CD4-positive, alpha-beta T cell treated with Interleukin-15 for 1 hour (primary cell): ENCODE results near the gene SNED1.

Experiments used
- DNase-seq: peaks from one replicate; pipeline ENCODE4 v3.0.0-alpha.2; 2020

The SNED1 gene

DNA sequence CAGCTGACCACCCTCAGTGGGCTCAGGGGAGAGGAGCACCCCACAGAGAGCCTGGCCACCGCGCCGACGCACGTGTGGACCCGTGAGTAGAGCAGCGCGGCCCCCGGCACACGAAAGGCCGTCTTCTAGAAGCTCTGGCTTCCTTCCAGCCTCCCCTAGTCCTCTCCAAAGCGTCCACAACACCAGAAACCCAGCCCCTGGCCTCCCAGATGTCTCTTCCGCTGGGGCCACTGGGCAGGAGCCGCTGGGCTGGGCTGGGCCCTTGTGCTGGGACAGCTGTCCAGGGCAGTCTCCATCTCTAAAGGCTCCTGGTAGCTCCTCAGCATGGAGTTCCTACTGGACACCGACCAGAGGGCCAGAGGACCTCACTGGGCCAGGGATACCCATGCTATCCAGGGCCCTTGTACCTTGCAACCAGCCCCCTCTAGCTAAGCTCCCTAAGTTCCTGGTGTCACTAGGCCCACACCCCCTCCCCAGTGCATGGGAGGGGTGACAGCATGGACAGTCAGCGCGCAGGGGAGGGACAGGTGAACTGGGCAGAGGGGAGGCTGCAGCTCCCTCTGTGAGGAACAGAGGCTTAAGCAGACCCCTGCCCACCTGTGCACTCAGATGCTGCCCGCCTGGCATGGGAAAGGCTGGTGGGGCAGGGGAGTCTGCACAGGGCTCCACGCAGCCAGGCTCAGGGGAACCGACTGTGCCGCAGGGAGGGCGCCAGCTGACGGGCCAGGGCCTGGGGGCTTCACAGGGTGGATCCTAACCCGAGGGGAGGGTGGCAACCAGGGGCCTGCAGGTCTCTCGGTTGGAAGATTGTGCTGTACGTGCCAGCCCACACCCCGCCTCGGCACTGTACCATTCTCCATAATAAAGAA, 70.8 kb downstream of the SNED1 start:
- no peak for DNase-seq

DNA sequence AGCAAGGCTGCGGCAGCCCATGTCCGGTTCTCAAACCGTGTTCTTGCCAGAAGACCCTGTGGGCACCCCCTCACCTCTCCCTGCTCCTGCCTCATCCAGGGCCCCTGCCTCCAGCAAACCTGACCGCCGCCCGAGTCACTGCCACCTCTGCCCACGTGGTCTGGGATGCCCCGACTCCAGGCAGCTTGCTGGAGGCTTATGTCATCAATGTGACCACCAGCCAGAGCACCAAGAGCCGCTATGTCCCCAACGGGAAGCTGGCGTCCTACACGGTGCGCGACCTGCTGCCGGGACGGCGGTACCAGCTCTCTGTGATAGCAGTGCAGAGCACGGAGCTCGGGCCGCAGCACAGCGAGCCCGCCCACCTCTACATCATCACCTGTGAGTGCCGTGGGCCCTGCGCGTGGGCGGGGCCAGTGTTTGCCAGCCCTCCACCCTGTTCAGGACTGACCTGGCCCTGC, 71.4 kb downstream of the SNED1 start:
- no peak for DNase-seq

DNA sequence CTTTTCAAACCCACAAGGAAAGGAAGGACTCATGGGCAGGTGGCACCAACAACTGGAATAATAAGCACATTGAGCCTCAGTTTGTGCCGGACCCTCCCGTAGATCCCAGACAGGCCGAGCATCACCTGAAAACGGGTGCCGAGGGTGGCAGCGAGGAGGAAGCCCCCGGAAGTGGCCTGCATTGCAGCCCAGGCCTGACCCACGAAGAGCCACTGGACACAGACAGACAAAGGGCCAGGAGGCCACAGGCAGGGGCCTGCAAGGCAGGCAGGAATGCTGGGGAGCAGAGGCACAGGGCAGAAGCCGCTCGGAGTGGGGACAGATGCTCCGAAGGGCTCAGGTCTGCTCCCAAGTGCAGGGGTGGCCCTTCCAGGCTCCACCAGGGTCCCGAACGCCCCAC, 71.9 kb downstream of the SNED1 start:
- no peak for DNase-seq

DNA sequence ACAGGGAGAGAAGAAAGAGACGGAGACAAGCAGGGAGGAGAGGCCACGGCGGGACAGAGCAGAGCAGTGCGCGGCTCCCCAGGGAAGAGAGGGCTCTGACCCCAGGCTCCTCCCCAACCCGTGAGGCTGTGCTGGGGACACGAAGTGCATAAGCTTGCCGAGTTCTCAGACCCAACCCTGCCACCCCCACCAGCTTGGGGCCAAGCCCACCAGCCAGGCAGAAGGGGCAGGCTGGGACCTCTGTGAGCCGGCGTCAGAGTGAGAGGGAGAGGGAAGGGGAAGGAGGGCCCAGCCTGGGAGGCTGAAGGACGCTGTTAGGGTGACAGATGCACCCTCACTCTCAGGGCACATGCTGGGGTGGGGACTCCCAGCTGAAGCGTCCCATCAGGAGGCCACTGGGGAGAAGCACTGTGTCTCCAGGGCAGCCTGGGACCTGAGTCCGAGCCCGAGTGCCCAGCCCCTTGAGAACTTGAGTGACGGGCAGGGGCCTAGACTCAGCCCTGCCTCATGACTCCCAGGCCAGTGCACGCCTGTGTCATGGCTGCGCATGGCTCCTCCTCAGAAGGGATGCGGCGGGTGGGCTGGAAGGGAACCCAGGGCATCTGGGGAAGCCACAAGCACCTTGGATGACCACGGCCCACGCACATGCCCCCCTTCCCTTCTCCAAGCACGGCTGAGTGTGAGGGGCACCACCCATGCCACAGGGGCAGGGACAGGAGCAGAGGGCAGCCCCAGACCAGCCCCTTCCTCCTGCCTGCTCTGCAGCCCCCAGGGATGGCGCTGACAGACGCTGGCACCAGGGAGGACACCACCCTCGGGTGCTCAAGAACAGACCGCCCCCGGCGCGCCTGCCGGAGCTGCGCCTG, 72.6 kb downstream of the SNED1 start:
- no peak for DNase-seq

DNA sequence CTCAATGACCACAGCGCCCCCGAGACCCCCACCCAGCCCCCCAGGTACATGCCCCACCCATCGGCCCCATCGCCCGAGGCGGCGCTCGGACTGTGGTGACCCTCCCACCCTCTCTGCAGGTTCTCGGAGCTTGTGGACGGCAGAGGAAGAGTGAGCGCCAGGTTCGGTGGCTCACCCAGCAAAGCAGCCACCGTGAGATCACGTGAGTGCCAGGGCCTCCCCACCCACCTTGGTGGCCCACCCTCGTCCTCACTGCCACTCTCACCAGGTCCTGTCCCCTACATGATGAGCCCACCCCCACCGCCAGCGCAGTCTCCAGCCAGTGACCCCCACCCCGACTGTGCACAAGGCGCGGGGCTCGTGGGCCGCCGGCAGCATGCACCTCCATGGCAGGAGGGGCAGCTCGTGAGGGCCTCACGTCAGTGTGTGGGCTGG, 73.3 kb downstream of the SNED1 start:
- no peak for DNase-seq

DNA sequence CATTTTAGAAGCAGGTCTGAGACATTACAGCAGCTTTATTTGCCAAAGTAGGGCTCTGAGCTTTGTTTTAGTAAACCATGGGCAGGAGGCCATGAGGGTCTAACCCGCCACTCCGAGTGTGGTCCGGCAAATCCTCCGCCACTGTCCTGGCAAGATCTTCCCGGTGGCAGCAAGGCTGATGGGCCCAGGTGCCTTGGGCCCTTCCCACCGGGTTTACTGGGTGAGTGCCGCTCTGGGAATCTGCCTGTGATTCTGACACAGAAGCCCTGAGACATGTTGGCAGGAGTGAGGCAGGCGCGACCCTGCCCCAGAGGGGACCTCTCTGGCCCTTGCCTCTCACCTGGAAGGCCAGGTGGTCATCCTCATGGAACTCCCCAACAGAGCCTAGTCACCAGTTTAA, 73.7 kb downstream of the SNED1 start:
- DNase-seq, result no peak

DNA sequence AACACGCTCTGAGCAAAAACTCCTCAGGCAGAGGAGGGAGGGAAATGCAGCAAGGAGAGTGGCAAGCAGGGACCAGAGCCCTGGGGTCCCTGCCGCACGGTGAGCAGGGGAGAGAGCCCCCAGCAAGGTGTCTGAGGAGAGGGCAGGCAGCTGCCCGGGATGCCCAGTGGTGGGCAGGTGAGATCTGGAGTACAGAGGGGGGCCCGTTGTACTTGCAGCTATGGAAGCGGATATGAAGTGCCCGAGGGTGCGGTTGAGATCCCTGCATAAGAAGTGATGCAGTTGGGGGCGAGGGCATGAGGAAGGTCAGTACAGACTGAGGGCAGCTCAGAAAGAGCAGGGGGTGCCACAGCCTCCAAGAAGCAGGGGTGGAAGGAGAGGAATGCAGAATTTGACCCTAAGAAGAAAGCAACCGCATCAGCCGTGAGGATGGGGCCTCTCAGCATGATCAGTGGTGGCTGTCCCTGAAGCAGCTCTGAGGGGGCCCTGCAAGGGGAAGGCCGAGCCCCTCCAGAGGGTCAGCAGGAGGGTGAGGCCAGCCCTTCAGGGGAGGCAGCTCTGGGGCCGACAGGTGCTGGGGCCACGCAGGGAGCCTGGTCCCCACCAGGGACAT, 74.2 kb downstream of the SNED1 start:
- DNase-seq, result no peak

DNA sequence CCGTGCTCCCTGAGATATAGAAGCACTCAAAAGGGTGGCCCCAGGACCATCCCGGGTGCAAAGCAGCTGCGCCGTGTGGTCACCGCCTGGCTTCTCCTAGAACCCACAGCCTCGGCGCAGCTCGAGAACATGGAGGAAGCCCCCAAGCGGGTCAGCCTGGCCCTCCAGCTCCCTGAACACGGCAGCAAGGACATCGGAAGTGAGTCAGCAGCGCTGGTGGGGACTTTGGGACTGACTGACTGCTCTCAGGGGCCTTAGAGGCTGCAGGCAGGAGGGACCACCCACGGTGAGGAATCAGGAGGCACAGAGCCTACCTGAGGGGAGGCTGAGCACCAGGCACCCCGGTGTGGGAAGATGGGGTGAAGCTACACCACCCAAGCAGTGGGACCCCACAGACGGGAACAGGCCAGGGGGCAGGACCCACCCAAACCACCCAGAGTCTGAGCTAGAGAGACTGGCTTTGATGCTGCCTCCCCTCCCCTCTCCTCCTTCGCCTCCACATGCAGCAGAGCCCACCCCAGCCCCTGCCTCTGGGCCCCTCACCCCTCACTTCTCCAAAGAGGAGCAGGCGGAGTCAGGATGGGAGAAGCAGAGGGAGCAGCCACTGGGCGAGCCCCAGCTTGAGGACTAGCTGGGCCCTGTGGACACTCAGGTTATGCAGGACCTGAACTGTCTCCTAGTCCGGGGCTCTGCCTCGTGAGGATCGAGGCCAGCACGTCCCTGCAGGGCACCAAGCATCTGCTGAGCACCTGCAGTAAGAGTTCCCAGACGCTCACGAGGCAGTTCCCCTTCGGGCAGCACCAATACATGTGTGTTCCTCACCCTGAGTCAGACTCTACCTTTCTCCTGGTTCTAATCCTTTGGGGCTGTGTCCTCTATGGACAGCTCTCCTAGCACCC, 75.0 kb downstream of the SNED1 start:
- no peak for DNase-seq

DNA sequence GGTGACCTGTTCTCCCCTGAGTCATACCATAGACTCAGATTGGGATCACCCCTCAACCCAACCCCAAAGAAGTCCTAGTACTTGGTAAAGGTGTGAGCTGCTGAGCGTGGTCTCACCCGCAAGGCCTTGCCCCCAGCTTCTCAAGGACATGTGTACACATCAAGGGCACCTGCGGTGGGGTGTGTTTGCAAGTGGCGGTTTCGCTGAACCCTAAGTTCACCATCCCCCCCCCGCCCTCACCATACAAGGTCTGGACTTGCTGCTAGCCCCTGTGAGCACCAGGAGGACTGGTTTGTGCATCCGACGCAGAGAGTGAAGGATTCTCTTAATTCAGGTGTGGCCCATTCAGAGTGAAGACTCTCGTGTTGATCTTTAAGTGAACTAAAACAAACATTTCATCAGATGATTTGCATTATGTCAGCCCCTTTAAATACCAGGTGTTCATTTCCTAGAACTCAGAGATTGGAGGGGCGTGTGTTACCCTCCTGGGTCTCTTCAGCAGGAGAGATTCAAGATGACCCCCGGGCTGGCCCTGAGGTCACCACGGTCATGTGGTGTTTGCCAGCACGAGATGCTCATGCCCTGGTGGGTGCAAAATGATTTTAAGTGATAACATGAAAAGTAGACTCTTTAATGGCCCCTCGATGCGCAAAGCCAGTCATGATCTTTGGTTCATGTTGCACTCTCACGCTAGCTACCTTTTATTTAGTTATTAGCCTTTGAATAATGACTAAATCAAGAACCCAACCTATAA, 75.8 kb downstream of the SNED1 start:
- DNase-seq, result no peak

DNA sequence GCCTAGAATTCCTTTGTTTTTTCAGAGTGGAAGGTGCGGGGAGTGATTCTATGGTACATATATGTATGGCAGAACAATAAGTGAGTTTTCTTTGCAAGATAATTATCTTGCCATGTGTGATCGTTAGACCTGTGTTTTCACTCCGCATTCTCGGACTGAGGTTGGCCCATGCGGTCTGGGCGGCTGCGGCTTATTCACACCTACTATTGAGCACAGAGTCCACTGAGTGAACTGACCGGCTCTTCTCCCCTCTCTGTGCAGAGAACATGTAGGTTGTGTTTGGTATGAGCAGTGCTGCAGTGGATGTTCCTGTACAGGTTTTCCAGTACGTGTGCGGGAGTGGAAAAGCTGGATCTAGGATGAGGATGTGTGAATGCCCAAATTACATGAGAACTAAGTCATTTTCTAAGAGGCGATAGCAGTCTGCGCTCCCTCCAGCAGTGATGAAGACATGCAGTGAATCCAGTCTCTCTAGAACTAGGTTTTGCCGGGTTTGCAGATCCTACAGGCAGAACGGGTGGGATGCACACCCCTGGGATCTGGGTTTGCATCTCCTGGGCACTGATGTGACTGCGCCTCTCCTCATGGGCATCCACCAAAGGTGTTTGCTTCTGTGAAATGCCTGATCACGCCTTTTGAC, 76.6 kb downstream of the SNED1 start:
- DNase-seq, result no peak

DNA sequence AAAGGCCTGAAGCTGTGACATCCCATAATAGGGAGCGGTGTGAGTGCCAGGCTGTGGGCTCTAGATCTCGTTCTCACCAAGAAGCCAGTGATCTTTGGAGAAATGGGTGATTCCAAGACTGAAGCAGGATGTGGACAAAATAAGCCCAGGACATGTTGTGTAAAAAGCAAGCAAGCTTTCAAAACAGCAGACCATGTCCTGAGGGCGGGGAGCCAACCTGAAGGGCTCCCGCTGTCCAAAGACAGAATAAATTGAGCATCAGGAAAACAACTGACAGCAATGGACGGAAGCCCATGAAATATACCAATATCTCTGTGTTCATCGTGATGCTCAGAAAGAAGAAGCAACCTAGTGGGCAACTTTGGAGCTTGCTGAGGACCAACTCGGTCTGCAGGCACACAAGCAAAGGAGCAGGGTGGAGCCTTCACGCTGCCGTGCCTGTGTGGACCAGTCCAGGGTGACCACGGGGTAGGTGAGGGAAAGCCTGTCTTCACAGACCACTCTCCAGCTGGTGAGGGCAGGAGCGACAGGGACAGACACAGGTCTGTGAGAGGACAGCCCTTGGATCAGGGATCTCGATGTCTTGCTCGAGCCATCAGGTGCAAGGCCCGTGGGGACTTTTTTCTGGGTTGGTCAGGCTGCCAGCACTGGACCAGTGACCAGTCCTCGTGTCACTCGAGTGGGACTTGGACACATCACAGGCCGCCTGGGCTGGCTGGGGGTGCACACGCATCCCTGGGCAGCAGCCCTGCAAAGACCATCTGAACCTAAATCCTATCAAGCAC, 82.2 kb downstream of the SNED1 start:
- no peak for DNase-seq

DNA sequence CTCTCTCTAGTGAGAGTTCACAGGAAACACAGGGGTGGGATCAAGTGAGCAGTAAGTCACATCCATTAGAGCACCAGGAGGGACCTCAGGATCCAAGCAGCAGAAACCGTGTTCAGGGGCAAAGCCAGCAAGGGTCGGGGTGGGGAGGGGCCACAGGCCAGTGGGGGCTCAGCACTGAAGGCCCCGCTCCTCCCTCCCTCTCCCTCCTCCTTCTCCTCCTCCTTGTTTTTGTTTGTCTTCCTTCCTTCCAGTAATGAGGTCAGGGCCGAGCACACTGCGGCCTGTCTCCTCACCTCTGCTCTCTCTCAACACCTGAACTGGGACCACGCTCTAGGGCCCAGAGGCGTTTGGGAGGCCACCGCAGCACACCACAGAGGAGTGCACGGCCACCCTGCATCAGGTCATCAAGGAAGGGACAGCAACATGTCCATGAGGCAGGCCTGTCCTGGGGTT, 82.8 kb downstream of the SNED1 start:
- no peak for DNase-seq

DNA sequence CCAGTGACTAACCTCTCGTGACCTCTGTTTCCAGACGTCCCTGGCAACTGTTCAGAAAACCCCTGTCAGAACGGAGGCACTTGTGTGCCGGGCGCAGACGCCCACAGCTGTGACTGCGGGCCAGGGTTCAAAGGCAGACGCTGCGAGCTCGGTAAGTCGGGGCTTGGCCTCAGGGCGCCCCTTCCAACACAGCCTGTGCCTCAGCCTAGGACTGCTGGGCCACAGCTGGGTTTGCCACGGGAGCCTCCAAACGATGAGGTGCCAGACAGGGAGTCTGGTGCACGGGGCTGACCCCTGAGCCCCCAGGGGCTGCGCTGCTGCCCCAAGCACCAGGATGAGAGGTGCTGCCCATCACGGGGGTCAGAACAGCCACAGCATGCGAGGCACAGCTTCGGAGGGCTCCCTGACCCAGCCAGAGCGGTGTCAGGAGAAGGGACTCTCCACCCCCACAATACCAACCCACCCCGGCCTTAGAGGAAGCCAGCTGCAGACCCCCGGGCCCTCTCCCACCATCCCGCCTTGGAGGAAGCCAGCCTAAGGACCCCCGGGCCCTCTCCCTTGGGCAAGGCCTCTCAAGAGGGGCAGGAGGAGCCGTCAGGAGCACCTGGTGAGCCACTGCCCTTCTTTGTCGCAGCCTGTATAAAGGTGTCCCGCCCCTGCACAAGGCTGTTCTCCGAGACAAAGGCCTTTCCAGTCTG, 83.4 kb downstream of the SNED1 start:
- no peak for DNase-seq

DNA sequence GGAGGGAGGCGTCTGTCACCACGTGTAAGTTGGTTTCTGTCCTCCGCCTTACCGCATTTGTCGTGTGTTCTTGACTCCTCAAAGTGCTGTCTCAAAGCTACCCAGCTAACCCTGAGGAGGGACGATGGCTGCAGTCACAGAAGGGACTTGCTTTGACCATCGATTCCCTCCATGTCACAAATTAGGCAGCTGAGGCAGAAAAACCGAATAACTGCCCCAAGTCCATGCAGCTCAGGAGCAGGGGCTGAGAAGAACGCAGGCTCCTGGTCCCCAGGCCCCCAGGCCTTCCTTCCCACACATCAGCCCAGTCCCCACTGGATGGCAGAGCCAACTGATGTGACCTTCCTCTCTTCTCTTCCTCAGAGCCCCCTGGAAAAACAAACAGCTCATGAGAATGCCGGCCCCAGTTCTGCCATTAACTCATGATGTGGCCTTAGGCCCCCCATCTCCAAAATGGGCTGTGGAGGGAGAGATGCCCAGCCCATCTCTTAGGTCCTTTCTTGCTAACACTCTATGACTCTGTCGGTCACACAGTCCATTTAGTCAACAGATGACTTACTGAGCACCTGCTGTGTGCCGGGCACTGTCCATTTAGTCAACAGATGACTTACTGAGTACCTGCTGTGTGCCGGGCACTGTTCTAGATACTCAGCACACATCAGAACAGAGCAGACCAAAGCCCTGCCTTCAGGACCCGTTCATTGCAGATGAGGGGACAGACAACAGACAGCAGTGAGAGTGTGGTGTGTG, 84.1 kb downstream of the SNED1 start:
- DNase-seq, result no peak

DNA sequence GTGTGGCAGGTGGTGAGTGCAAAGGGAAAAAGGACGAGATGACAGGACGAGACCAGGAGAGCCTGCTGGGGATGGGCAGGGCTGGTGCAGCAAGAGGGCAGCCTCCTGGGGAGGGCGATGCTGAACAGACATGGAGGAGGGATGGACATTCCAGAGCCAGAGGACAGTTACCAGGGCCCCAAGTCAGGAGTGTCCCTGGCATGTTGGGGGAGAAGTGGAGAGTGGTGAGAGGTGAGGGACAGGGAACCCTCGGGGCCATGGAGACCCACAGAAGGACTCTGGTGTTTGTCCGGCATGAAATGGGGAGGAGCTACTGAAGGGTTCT, 84.6 kb downstream of the SNED1 start:
- no peak for DNase-seq

DNA sequence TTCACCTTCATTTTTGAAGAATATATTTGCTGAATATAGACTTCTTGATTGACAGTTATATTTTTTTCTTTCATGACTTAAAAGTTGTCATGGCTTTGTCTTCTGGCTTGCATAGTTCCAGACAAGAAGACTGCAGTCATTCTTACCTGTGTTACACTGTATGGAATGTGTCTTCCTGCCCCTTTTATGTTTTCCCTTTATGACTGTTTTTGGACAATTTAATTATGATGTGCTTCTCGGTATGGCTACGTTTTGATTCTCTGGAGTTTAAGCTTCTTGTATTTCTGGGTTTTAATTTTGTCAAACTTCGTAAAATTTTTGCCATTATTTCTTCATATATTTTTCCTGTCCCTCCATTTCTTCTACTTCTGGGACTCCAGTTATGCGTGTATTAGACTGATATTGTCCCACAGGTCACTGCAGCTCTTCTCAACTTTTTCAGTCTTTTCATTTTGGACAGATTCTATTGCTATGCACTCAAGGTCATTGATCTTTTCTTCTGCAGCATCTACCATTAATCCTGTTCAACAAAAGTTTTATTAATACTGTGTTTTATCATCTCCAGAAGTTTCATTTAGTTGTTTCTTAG, 86.5 kb downstream of the SNED1 start:
- no peak for DNase-seq

DNA sequence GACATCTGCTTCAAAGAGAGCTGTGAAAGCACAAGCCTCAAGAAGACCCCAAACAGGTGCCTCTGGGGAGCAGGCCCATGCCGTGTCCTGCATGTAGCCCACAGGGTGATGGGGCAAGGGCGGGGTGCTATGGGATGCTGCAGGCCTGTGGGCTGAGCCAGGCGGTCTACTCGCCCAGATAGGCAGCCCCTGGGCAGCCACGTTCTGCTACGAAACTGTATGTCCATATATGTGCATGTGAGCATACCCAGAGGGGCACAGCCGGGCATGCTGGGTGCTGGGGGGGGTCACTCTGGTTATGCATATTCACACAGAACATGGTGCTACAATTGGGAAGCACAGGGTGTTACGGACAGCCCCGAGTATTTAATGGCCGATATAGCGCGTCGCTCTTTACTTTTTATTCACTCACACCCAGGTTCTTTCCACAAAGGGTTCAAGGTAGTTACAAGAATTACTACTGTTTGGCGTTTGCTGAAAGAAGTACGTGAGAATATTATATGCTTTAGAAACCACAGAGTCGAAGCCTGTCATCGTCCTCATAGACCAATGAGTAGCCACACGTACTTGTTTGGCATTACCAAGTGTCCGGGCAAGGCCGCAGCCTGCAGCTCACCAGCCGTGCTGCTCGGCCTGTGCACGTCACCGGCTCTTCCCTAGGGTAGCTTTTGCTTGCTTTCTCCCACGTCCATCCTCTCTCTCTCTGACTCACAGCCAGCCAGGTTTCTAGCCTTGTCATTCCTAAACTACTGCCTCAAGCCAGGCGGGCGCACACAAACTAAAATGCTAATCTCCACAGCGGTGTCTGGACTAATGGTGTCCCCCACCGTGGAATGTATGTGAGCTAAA, 89.2 kb downstream of the SNED1 start:
- DNase-seq, result no peak

DNA sequence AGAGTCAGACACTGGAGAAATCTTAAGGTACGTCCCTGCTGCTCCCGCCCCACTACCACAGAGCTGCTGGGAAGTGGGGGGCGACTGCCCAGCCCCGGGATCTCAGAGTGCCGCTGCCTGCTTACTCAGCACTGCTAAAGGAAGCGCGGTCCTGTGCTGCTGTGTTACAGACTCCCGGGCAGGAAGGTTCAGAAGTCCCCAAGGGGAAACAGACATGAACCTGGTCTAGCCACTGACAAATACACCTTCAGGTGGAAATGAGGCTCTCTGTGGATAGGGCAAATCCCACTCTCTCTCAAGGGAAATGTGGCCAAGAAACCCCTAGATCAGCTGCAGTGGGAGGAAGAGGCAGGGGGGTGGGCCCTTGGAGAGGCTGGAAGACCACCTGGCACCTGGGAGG, 90.0 kb downstream of the SNED1 start:
- DNase-seq, result no peak
